ENCODE measurements around the gene AGBL5. TPM values are rescaled to one million over a fixed set of nuclear protein-coding genes. Genes with fewer than 3 reads are reported as not detected.

Gene AGBL5
- total and polyA plus RNA-seq, 2 of the 13 experiments (the other 11 are each of a cell fraction or from before 2014, with no cell fraction given) = 55.9 to 73.3 TPM

GRCh38 chr2:27032495-27033252, 18.8 kb upstream of the AGBL5 start, which contains the start of gene TMEM214 (continued):
- TF ChIP-seq LCORL (IDR thresholded peaks at IDR 0.05) (no peak), LCORL (CRISPR knock-in tag; IDR thresholded peaks at IDR 0.05) (0 out of 2 replicates have a peak, but pooled peaks have one; percentile 15), KDM6A (CRISPR knock-in tag; IDR thresholded peaks at IDR 0.05; ENCODE audit: low read depth) (no peak), ZNF816 (CRISPR knock-in tag; IDR thresholded peaks at IDR 0.05; ENCODE audit: borderline replicate concordance) (peak; percentile 99), ZFY (CRISPR knock-in tag; IDR thresholded peaks at IDR 0.05) (peak; percentile 98), SNAPC4 (CRISPR knock-in tag; IDR thresholded peaks at IDR 0.05) (no peak), DMAP1 (CRISPR knock-in tag; IDR thresholded peaks at IDR 0.05) (peak; percentile 98), SP4 (CRISPR knock-in tag; IDR thresholded peaks at IDR 0.05) (peak; percentile 38), NFKBIZ (CRISPR knock-in tag; IDR thresholded peaks at IDR 0.05) (no peak), ZNF564 (CRISPR knock-in tag; IDR thresholded peaks at IDR 0.05) (no peak), MIER3 (CRISPR knock-in tag; IDR thresholded peaks at IDR 0.05; ENCODE audit: borderline replicate concordance) (no peak), CBFB (CRISPR knock-in tag; IDR thresholded peaks at IDR 0.05) (peak; percentile 57; the same call in 1 of the 2 replicates), SIX1 (CRISPR knock-in tag; IDR thresholded peaks at IDR 0.05; ENCODE audit: borderline replicate concordance) (no peak; the same call in 1 of the 2 replicates), ZBTB2 (CRISPR knock-in tag; IDR thresholded peaks at IDR 0.05; ENCODE audit: low read depth) (peak; percentile 54; the same call in 1 of the 2 replicates), ZNF280D (CRISPR knock-in tag; IDR thresholded peaks at IDR 0.05) (no peak; the same call in 1 of the 2 replicates), NR3C1 (CRISPR knock-in tag; IDR thresholded peaks at IDR 0.05) (no peak), NR2C2 (CRISPR knock-in tag; IDR thresholded peaks at IDR 0.05; ENCODE audit: borderline replicate concordance) (peak; percentile 80), MED1 (CRISPR knock-in tag; IDR thresholded peaks at IDR 0.05) (peak; percentile 82), ZNF331 (CRISPR knock-in tag; IDR thresholded peaks at IDR 0.05) (peak; percentile 69; the same call in 1 of the 2 replicates), ZNF572 (CRISPR knock-in tag; IDR thresholded peaks at IDR 0.05) (no peak; the same call in 1 of the 2 replicates), ZSCAN12 (CRISPR knock-in tag; IDR thresholded peaks at IDR 0.05) (peak; percentile 80; the same call in 1 of the 2 replicates), ZMYM2 (CRISPR knock-in tag; IDR thresholded peaks at IDR 0.05) (peak; percentile 76), NFE2L2 (IDR thresholded peaks at IDR 0.05; ENCODE audit: low read length) (no peak)

Measured in HepG2 (cell line).